Fibroblast of villous mesenchyme (primary cell): ENCODE measurements around the gene NRP2. TPM values are rescaled to one million over a fixed set of nuclear protein-coding genes. Genes with fewer than 3 reads are reported as not detected.

Source experiments
- DNase-seq: peaks from one replicate; pipeline ENCODE4 v3.0.0-alpha.2; 2010; ENCODE audit warnings: low read depth
- H3K4me3 ChIP-seq: 2 replicates; pipeline ENCODE4 v1.5.1; 2011; ENCODE audit warnings: low read depth, mild to moderate bottlenecking, low read length
- total RNA-seq: library from RNA; depleted of rRNA; stranded (reverse); fragments of >200 nt; gene quantifications from 2 replicates; pipeline ENCODE4 v1.2.3, GENCODE V29; 2012
- TF ChIP-seq, protein P1 (sequence below): IDR thresholded peaks from 2 replicates; pipeline ENCODE4 v1.5.1; 2012; ENCODE audit warnings: low read depth, mild to moderate bottlenecking, low read length; ENCODE audit not compliant: insufficient read depth

NRP2 gene
- total RNA-seq, 1 donor = 117 TPM

DNA sequence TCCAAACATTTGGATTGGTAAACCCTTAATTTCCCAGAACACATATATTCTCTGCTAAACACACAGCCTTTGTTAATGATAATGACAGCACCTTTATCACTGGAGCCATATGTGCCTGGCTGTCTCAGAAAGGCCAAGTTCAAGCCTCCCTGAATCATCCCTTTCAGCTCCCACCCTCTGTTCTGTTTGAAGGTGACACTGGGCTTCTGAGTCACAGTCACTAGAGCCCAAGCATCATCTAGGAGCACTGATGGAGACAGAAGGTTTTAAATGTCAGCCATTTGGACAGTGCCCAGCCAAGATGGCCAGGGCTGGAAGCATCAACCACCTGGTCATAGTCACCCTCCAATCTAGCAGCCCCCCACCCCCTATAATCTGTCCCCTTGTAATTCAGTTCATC is 80.6 kb downstream of the NRP2 start:
- H3K4me3 ChIP-seq = no peak overlapping the region
- TF ChIP-seq, protein P1, sequence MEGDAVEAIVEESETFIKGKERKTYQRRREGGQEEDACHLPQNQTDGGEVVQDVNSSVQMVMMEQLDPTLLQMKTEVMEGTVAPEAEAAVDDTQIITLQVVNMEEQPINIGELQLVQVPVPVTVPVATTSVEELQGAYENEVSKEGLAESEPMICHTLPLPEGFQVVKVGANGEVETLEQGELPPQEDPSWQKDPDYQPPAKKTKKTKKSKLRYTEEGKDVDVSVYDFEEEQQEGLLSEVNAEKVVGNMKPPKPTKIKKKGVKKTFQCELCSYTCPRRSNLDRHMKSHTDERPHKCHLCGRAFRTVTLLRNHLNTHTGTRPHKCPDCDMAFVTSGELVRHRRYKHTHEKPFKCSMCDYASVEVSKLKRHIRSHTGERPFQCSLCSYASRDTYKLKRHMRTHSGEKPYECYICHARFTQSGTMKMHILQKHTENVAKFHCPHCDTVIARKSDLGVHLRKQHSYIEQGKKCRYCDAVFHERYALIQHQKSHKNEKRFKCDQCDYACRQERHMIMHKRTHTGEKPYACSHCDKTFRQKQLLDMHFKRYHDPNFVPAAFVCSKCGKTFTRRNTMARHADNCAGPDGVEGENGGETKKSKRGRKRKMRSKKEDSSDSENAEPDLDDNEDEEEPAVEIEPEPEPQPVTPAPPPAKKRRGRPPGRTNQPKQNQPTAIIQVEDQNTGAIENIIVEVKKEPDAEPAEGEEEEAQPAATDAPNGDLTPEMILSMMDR = no peak
- DNase-seq = no peak

DNA sequence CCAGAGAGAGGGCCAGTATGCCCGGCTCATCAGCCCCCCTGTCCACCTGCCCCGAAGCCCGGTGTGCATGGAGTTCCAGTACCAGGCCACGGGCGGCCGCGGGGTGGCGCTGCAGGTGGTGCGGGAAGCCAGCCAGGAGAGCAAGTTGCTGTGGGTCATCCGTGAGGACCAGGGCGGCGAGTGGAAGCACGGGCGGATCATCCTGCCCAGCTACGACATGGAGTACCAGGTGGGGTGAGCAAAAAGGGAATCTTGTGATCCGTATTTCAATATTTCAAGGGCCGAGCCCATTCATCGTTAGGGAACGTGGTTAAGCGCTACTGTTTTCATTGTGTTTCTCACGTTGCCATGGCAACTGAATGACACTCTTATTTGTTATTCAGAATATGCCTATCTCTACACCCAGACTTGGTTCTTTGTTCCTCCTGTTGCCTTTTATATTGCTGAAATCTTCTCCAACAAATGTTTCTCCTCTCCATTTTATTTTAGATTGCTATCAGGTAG is 81.5 kb downstream of the NRP2 start:
- TF ChIP-seq, protein P1 = peak; percentile 38
- DNase-seq = peak; percentile 62
- H3K4me3 ChIP-seq = no peak overlapping the region

DNA sequence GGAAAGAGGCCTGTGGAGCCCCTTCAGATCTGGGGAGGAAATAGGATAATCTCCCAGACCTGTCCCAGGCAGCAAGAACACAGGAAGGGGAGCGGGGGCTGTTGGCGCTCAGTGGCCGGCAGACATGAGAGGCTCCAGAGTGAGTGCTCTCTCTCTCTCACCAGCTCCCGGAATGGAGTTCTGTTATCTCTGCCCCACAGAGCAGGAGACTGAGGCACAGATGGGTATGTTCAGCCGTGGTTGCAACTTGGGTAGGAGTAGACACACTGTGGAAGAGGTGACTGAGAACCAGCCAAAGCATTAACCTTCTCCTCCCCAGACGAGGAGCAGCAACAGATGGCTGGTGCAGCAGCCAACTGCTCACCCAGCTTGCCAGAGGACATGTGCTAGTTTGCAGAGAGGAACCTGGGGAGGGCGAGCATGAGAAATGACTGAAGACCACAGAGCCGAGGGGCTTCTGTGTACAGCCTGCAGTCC is 82.0 kb downstream of the NRP2 start:
- H3K4me3 ChIP-seq = no peak overlapping the region
- TF ChIP-seq, protein P1 = no peak
- DNase-seq = no peak

DNA sequence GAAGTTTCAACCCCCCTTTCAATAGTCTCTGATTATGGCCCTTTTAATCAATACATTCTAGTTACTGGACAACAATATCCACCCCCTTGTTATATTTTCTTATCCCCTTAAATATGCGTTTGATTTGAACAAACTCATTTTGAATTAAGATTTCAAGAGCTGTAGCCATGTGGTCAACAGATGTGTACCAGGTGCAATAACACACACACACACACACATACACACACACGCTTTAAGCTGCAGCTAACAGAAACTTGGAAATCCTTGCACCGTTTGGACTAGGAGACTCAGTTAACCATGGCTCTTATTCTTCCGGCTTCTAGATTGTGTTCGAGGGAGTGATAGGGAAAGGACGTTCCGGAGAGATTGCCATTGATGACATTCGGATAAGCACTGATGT is 82.8 kb downstream of the NRP2 start:
- DNase-seq = no peak
- TF ChIP-seq, protein P1 = no peak
- no peak overlapping the region for H3K4me3 ChIP-seq

- no peak overlapping the region for H3K4me3 ChIP-seq
- TF ChIP-seq, protein P1 = peak; percentile 93
- DNase-seq = peak; percentile 73
Observed at GRCh38 chr2:205766779-205767359, 84.6 kb downstream of the NRP2 start.

- H3K4me3 ChIP-seq = no peak overlapping the region
- TF ChIP-seq, protein P1 = no peak
- peak; percentile 30 for DNase-seq
Observed at GRCh38 chr2:205767617-205768016, 85.3 kb downstream of the NRP2 start.

DNA sequence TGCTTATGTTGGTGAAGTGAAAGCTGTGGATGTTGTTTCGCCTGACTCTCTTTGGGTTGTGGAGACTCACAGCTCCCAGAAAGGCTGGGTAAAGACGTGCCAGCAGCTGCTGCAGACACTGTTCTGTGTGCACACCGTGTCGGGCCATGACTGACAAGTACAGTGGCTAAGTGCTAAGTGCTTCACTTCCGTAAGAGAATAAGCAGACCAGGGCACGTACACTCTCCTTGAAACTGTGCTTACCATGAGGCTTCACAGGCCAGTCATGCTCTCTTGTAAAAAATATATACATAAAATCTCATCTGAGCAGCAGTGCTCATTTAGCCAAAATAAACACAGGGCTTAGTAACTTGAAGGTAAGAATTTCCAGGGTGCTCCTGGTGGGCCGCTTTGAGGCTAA is 86.0 kb downstream of the NRP2 start:
- TF ChIP-seq, protein P1 = no peak
- peak; percentile 74 for DNase-seq

More for the DNA sequence above, 86.0 kb downstream of the NRP2 start:
- no peak overlapping the region for H3K4me3 ChIP-seq
